ENCODE data around the gene RRP1. TPM values are rescaled to one million over a fixed set of nuclear protein-coding genes. Genes with fewer than 3 reads are reported as not detected.
"Not testable (repeated sequence)": the region's sequence is repeated elsewhere in the genome, so short reads cannot be mapped to it uniquely, and the experiment has no call there.

Gene RRP1
- total RNA-seq, 8 experiments from 2014 or later: 11.0 to 38.4 (median 18.3) TPM

- in situ Hi-C loops (cut with MboI; ENCODE audit: low pct_unique_long_range_greater_than_20kb in 2 of 9, low sequenced_read_pairs in 9 of 9, unreplicated experiment in 9 of 9): no loop called here
- WGBS, 10 experiments: 59 to 100% (median 93%) methylated on average over 1 to 6 of the region's 25 CpGs; no CpG with 5 or more reads in 5 of the 10 experiments
Measured at GRCh38 chr21:43819511-43820405, 30.4 kb downstream of the RRP1 start.

GRCh38 chr21:43820466-43820865 lies 31.1 kb downstream of the RRP1 start:
- Histone ChIP-seq H3K27ac (no peak overlapping the region), H3K4me1 (replicated peaks in 1 of 2) (no peaks in the 10 kb centered on the region), H3K4me3 (no peak overlapping the region)
- in situ Hi-C loops (cut with MboI; ENCODE audit: low pct_unique_long_range_greater_than_20kb in 2 of 9, low sequenced_read_pairs in 9 of 9, unreplicated experiment in 9 of 9): no loop called here
- 70 to 100% (median 96%) methylated on average over 2 to 9 of the region's 11 CpGs; no CpG with 5 or more reads in 3 of the 10 experiments for WGBS, 10 experiments
- ATAC-seq (replicated peaks in 6 of 8): no peak

More at GRCh38 chr21:43819511-43820405, 30.4 kb downstream of the RRP1 start:
- no peak overlapping the region for H3K4me3 ChIP-seq
- H3K27ac ChIP-seq: no peak overlapping the region
- ATAC-seq (replicated peaks in 6 of 8): no peak
- H3K4me1 ChIP-seq (replicated peaks in 1 of 2): no peaks in the 10 kb centered on the region

GRCh38 chr21:43822166-43822565 lies 32.8 kb downstream of the RRP1 start:
- ATAC-seq (replicated peaks in 6 of 8); H3K4me1 ChIP-seq (replicated peaks in 1 of 2); in situ Hi-C loops (cut with MboI; ENCODE audit: low pct_unique_long_range_greater_than_20kb in 2 of 9, low sequenced_read_pairs in 9 of 9, unreplicated experiment in 9 of 9); H3K27ac ChIP-seq; H3K4me3 ChIP-seq: not testable (repeated sequence)
- no CpG with 5 or more reads among the region's 25 CpGs for WGBS, 10 experiments

- H3K4me3 ChIP-seq; H3K27ac ChIP-seq; in situ Hi-C loops (cut with MboI; ENCODE audit: low pct_unique_long_range_greater_than_20kb in 2 of 9, low sequenced_read_pairs in 9 of 9, unreplicated experiment in 9 of 9); H3K4me1 ChIP-seq (replicated peaks in 1 of 2); ATAC-seq (replicated peaks in 6 of 8): not testable (repeated sequence)
- WGBS, 10 experiments: no CpG with 5 or more reads among the region's 5 CpGs
Measured at GRCh38 chr21:43822741-43823140, 33.4 kb downstream of the RRP1 start.

GRCh38 chr21:43824333-43825241 lies 35.2 kb downstream of the RRP1 start:
- 11 to 100% (median 79%) methylated on average over 1 to 6 of the region's 17 CpGs; no CpG with 5 or more reads in 3 of the 10 experiments for WGBS, 10 experiments
- in situ Hi-C loops (cut with MboI; ENCODE audit: low pct_unique_long_range_greater_than_20kb in 2 of 9, low sequenced_read_pairs in 9 of 9, unreplicated experiment in 9 of 9): loop anchor here in 1 of 9 experiments (25.0 kb wide), 1 partner anchor 163 kb away; no protein-coding TSS in a partner anchor
- Histone ChIP-seq H3K4me1 (replicated peaks in 1 of 2) (no peaks in the 10 kb centered on the region), H3K27ac (no peak overlapping the region), H3K4me3 (no peak overlapping the region)
- ATAC-seq (replicated peaks in 6 of 8): peak in 3 of 8 experiments; percentile 16 to 79 (median 63)

DNA sequence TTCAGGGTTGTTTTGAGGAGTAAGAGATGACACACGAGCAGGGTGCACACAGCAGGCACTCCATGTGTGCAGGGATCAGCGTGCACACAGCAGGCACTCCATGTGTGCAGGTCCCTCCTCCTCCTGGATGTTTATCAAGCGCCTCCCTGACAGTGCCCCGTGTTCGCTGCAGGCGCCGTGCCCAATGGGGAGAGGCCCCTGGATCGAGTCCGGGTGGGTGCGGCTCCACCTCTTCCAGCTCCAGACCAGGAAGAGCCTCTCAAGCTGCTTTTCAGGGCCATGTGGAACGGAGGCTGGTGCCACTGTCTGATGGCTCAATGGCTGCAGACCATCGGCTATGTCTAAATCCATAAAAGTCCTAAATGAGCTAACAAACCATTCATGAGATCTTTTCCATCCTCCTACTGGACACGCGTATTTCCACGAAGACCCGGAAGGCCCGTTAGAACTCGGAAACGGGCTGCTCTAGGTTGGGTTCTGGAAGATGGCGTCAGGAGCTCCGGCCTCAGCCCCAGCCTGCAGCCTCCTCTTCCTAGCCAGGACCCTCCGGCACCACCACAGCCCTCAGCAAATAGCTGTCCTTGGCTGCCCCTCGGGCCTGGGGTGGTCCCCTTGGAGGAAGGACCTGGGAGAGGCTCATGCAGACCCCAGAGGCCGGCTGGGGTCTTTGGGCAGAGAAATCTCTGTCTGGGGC lies 36.0 kb downstream of the RRP1 start:
- 43 to 100% (median 90%) methylated on average over 1 to 16 of the region's 24 CpGs; no CpG with 5 or more reads in 3 of the 10 experiments for WGBS, 10 experiments
- in situ Hi-C loops (cut with MboI; ENCODE audit: low pct_unique_long_range_greater_than_20kb in 2 of 9, low sequenced_read_pairs in 9 of 9, unreplicated experiment in 9 of 9): loop anchor here in 1 of 9 experiments (25.0 kb wide), 1 partner anchor 162 kb away; no protein-coding TSS in a partner anchor
- no peak for ATAC-seq (replicated peaks in 6 of 8)
- Histone ChIP-seq H3K4me3 (no peak overlapping the region), H3K4me1 (replicated peaks in 1 of 2) (no peaks in the 10 kb centered on the region), H3K27ac (no peak overlapping the region)

- H3K4me3 ChIP-seq: no peak overlapping the region
- in situ Hi-C loops (cut with MboI; ENCODE audit: low pct_unique_long_range_greater_than_20kb in 2 of 9, low sequenced_read_pairs in 9 of 9, unreplicated experiment in 9 of 9): loop anchor here in 1 of 9 experiments (25.0 kb wide), 1 partner anchor 161 kb away; no protein-coding TSS in a partner anchor
- H3K27ac ChIP-seq: no peak overlapping the region
- H3K4me1 ChIP-seq (replicated peaks in 1 of 2): no peaks in the 10 kb centered on the region
- 20 to 80% (median 54%) methylated on average over 1 to 12 of the region's 31 CpGs; no CpG with 5 or more reads in 7 of the 10 experiments for WGBS, 10 experiments
- peak in 1 of 8 experiments; percentile 45 for ATAC-seq (replicated peaks in 6 of 8)
Measured at GRCh38 chr21:43825936-43826622, 36.7 kb downstream of the RRP1 start.

DNA sequence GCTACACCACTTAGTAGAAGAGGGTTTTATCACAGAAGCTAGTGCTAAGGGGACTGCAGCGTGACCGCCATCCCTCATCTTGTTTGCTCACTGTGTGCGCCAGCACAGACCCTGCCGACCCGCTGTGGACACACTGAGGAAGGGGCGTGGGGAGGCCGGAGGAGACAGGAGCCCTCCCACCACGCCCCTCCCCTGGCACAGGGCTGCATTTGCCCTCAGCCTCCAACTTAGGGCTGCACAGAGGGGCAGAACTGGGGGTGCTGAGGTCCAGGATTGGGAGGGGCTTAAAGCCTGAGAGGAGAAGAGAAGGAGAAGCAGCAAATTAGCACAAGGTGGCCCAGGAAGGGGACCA lies 37.2 kb downstream of the RRP1 start:
- 60% methylated on average over 2 of the region's 8 CpGs; no CpG with 5 or more reads in 9 of the 10 experiments for WGBS, 10 experiments
- in situ Hi-C loops (cut with MboI; ENCODE audit: low pct_unique_long_range_greater_than_20kb in 2 of 9, low sequenced_read_pairs in 9 of 9, unreplicated experiment in 9 of 9): loop anchor here in 1 of 9 experiments (25.0 kb wide), 1 partner anchor 161 kb away; no protein-coding TSS in a partner anchor
- no peak overlapping the region for H3K4me3 ChIP-seq
- H3K4me1 ChIP-seq (replicated peaks in 1 of 2): no peaks in the 10 kb centered on the region
- ATAC-seq (replicated peaks in 6 of 8): peak in 2 of 8 experiments; percentile 7 to 18
- H3K27ac ChIP-seq: no peak overlapping the region

- Histone ChIP-seq H3K4me1 (replicated peaks in 1 of 2) (no peaks in the 10 kb centered on the region), H3K27ac (no peak overlapping the region), H3K4me3 (no peak overlapping the region)
- WGBS, 10 experiments: 12 to 100% (median 81%) methylated on average over 2 to 7 of the region's 18 CpGs; no CpG with 5 or more reads in 3 of the 10 experiments
- in situ Hi-C loops (cut with MboI; ENCODE audit: low pct_unique_long_range_greater_than_20kb in 2 of 9, low sequenced_read_pairs in 9 of 9, unreplicated experiment in 9 of 9): loop anchor here in 1 of 9 experiments (25.0 kb wide), 1 partner anchor 160 kb away; no protein-coding TSS in a partner anchor
- peak in 7 of 8 experiments; percentile 23 to 87 (median 33) for ATAC-seq (replicated peaks in 6 of 8)
Measured at GRCh38 chr21:43827015-43827611, 37.7 kb downstream of the RRP1 start.

GRCh38 chr21:43829161-43829560 lies 39.8 kb downstream of the RRP1 start:
- 50 to 90% (median 71%) methylated on average over 2 to 4 of the region's 12 CpGs; no CpG with 5 or more reads in 6 of the 10 experiments for WGBS, 10 experiments
- ATAC-seq (replicated peaks in 6 of 8): no peak
- Histone ChIP-seq H3K4me1 (replicated peaks in 1 of 2) (no peaks in the 10 kb centered on the region), H3K4me3 (no peak overlapping the region), H3K27ac (no peak overlapping the region)
- in situ Hi-C loops (cut with MboI; ENCODE audit: low pct_unique_long_range_greater_than_20kb in 2 of 9, low sequenced_read_pairs in 9 of 9, unreplicated experiment in 9 of 9): loop anchor here in 1 of 9 experiments (25.0 kb wide), 1 partner anchor 158 kb away; no protein-coding TSS in a partner anchor

GRCh38 chr21:43829575-43830119 lies 40.3 kb downstream of the RRP1 start:
- ATAC-seq (replicated peaks in 6 of 8): peak in 1 of 8 experiments; percentile 11
- Histone ChIP-seq H3K27ac (no peak overlapping the region), H3K4me3 (no peak overlapping the region), H3K4me1 (replicated peaks in 1 of 2) (no peaks in the 10 kb centered on the region)
- in situ Hi-C loops (cut with MboI; ENCODE audit: low pct_unique_long_range_greater_than_20kb in 2 of 9, low sequenced_read_pairs in 9 of 9, unreplicated experiment in 9 of 9): loop anchor here in 1 of 9 experiments (25.0 kb wide), 1 partner anchor 158 kb away; no protein-coding TSS in a partner anchor
- 36 to 82% (median 73%) methylated on average over 2 to 7 of the region's 22 CpGs; no CpG with 5 or more reads in 6 of the 10 experiments for WGBS, 10 experiments
